DMS114 treated with DMSO at 0.1 percent for 48 hours (cell line): Measurements from ENCODE around the gene ZNF606.
"Not testable (repeated sequence)": the region's sequence is repeated elsewhere in the genome, so short reads cannot be mapped to it uniquely, and the experiment has no call there.

Source experiments
- DNase-seq: peaks from one replicate; lab custom pipeline; 2025; ENCODE audit not compliant: unreplicated experiment; lab: John Stamatoyannopoulos, UW

ZNF606 gene

GRCh38 chr19:58010507-58010906 lies 7.9 kb upstream of the ZNF606 start:
- DNase-seq: no peak

GRCh38 chr19:58009666-58010301 lies 7.2 kb upstream of the ZNF606 start:
- DNase-seq: peak; percentile 89

GRCh38 chr19:58009301-58009665 lies 6.7 kb upstream of the ZNF606 start:
- no peak for DNase-seq

- DNase-seq: not testable (repeated sequence)
These were observed 6.3 kb upstream of the ZNF606 start for GRCh38 chr19:58008877-58009276.

GRCh38 chr19:58007285-58007684 lies 4.7 kb upstream of the ZNF606 start:
- no peak for DNase-seq

- DNase-seq: no peak
These were observed 681 bp upstream of the ZNF606 start for GRCh38 chr19:58003174-58003828.

GRCh38 chr19:58001895-58002369 lies 688 bp downstream of the ZNF606 start:
- no peak for DNase-seq

- no peak for DNase-seq
These were observed 1.9 kb downstream of the ZNF606 start for GRCh38 chr19:58000677-58001076.

GRCh38 chr19:57992841-57993240 lies 9.8 kb downstream of the ZNF606 start:
- no peak for DNase-seq

GRCh38 chr19:57978586-57979289 lies 23.9 kb downstream of the ZNF606 start:
- no peak for DNase-seq

- DNase-seq: no peak
These were observed 28.2 kb downstream of the ZNF606 start, which contains the start of gene C19orf18 for GRCh38 chr19:57974434-57974833. Gene C19orf18 (minus strand): TSS chr19:57974534. CDS start chr19:57974432, 102 bp downstream.

GRCh38 chr19:57964761-57965160 lies 37.9 kb downstream of the ZNF606 start:
- DNase-seq: no peak

GRCh38 chr19:57961785-57962184 lies 40.8 kb downstream of the ZNF606 start:
- no peak for DNase-seq

GRCh38 chr19:57954996-57955395 lies 47.6 kb downstream of the ZNF606 start:
- no peak for DNase-seq

- DNase-seq: no peak
These were observed 52.9 kb downstream of the ZNF606 start for GRCh38 chr19:57949702-57950101.

GRCh38 chr19:57949296-57949695 lies 53.3 kb downstream of the ZNF606 start:
- no peak for DNase-seq

GRCh38 chr19:57947419-57948134 lies 55.0 kb downstream of the ZNF606 start, which contains the start of gene ZNF256:
Gene ZNF256 (minus strand): TSS chr19:57947706. CDS start chr19:57947474, 232 bp downstream.
- DNase-seq: peak; percentile 96

GRCh38 chr19:57947088-57947418 lies 55.6 kb downstream of the ZNF606 start:
- DNase-seq: no peak

- no peak for DNase-seq
These were observed 56.3 kb downstream of the ZNF606 start for GRCh38 chr19:57946316-57946715.

GRCh38 chr19:57941593-57941992 lies 61.0 kb downstream of the ZNF606 start:
- no peak for DNase-seq

GRCh38 chr19:57935731-57936130 lies 66.9 kb downstream of the ZNF606 start:
- DNase-seq: no peak
